GM12801 (cell line): ENCODE measurements around the gene ENDOU.

Experiments used
- CTCF ChIP-seq: IDR thresholded peaks from one replicate; pipeline ENCODE4 v1.5.1; 2011; ENCODE audit warnings: control low read depth; ENCODE audit not compliant: insufficient read length; ENCODE audit errors: extremely low read depth

The ENDOU gene

GRCh38 chr12:47762850-47763465 lies 37.7 kb upstream of the ENDOU start:
- no peak for TF ChIP-seq CTCF

GRCh38 chr12:47758834-47759690 lies 33.8 kb upstream of the ENDOU start, which contains the start of gene RAPGEF3:
Gene RAPGEF3, minus strand, starts transcription at chr12:47758880. Its CDS starts 324 bp downstream, at chr12:47758556.
- no peak for TF ChIP-seq CTCF

- TF ChIP-seq CTCF, result no peak
These were observed 33.2 kb upstream of the ENDOU start for GRCh38 chr12:47758584-47758833.

GRCh38 chr12:47757840-47758583 lies 32.7 kb upstream of the ENDOU start:
- TF ChIP-seq CTCF, result no peak

GRCh38 chr12:47757364-47757839 lies 32.1 kb upstream of the ENDOU start:
- TF ChIP-seq CTCF, result no peak

GRCh38 chr12:47755655-47756562 lies 30.6 kb upstream of the ENDOU start:
- TF ChIP-seq CTCF, result no peak
